Erythroblast (primary cell): ENCODE results near the gene NR3C2.

Experiments
- GATA1 ChIP-seq: IDR thresholded peaks from 2 replicates; pipeline ENCODE4 v1.6.1; 2011; ENCODE audit warnings: low read depth, mild to moderate bottlenecking, control low read depth, low read length, moderate library complexity
- POLR2A ChIP-seq: IDR thresholded peaks from 2 replicates; pipeline ENCODE4 v1.6.1; 2011; ENCODE audit warnings: mild to moderate bottlenecking, low read length

- no peak for TF ChIP-seq POLR2A
- no peak for TF ChIP-seq GATA1
Measured at GRCh38 chr4:148452970-148453369, 10.8 kb upstream of the NR3C2 start.
